Transverse colon (tissue), 4 donors: Measurements from ENCODE around the gene DCAF12. TPM values are rescaled to one million over a fixed set of nuclear protein-coding genes. Genes with fewer than 3 reads are reported as not detected.

ENCODE experiments used
- DNase-seq: peaks from one replicate; pipeline ENCODE4 v3.0.0-alpha.2; 2019
- H3K27ac ChIP-seq, 4 donors: fragments of 200-600 bp; sonication (generic); 2 replicates each; pipeline ENCODE4 v1.5.1; 2016 to 2018; ENCODE audit warnings: inconsistent platforms in 4 of 4
- H3K27me3 ChIP-seq: fragments of 200-600 bp; sonication (generic); 2 replicates; pipeline ENCODE4 v1.5.1; 2017; ENCODE audit warnings: inconsistent platforms
- H3K36me3 ChIP-seq, 4 donors: fragments of 200-600 bp; sonication (generic); 2 replicates each; pipeline ENCODE4 v1.5.1; 2017 to 2019; ENCODE audit warnings: inconsistent platforms in 4 of 4
- H3K4me1 ChIP-seq, 4 donors: fragments of 200-600 bp; sonication (generic); 2 replicates each; pipeline ENCODE4 v1.5.1; 2017 to 2020; ENCODE audit warnings: inconsistent platforms in 4 of 4
- H3K4me3 ChIP-seq, 4 donors: fragments of 200-600 bp; sonication (generic); 1 replicate in 1 of 4; 2 replicates in 3 of 4; pipeline versions ENCODE4 v1.5.1 to v1.6.1; 2017 to 2019; ENCODE audit warnings: inconsistent platforms in 4 of 4
- H3K9me3 ChIP-seq, 2 donors: fragments of 200-600 bp; sonication (generic); 2 replicates each; pipeline ENCODE4 v1.5.1; 2017 to 2019; ENCODE audit warnings: inconsistent platforms in 2 of 2
- EP300 ChIP-seq: sonication (generic); formaldehyde crosslinking; IDR thresholded peaks from one replicate; pipeline ENCODE4 v1.6.1; 2017; ENCODE audit warnings: antibody characterized with exemption, low read depth
- POLR2A ChIP-seq: fragments of 450-650 bp; IDR thresholded peaks from one replicate; pipeline ENCODE4 v1.6.1; 2016; ENCODE audit warnings: antibody characterized with exemption, mild to moderate bottlenecking, moderate library complexity
- POLR2AphosphoS5 ChIP-seq, 3 donors: sonication (generic); formaldehyde crosslinking; IDR thresholded peaks; one replicate each; pipeline ENCODE4 v1.6.1; 2016; ENCODE audit warnings: antibody characterized with exemption in 3 of 3
- WGBS, 2 donors: methylation state at CpG; one replicate each; pipeline ENCODE4 v1.1.5; 2018; ENCODE audit warnings: low coverage in 1 of 2; 5-methylcytosine and 5-hydroxymethylcytosine counted together
- in situ Hi-C, 4 donors: fragments of 200-750 bp; cut with MboI; loops; one replicate each; pipeline versions ENCODE4 v1.15.0 to v1.15.1; 2017; ENCODE audit warnings: low sequenced_read_pairs in 3 of 4, low pct_ligation_motif_present in 1 of 4, low pct_unique_long_range_greater_than_20kb in 1 of 4
- intact Hi-C: fragments of 100-400 bp; cut with DNase I; formaldehyde crosslinking; loops from one replicate; pipeline ENCODE4 v1.15.1; 2023; ENCODE audit warnings: low total_unique reads
- total RNA-seq, 4 donors: library from RNA; depleted of rRNA; stranded (reverse); fragments of >200 nt; gene quantifications; one replicate each; pipeline ENCODE4 v1.1.0, GENCODE V29; 2016
- TF ChIP-seq, protein P1 (sequence below), 5 experiments: fragments of 200-600 bp in 3 of 5; fragments of 450-650 bp in 2 of 5; sonication (generic) in 3 of 5; IDR thresholded peaks; 1 replicate in 2 of 5; 2 replicates in 3 of 5; pipeline ENCODE4 v1.5.1; 2016 to 2017; ENCODE audit warnings: antibody characterized with exemption in 5 of 5, inconsistent platforms in 3 of 5, mild to moderate bottlenecking in 2 of 5, moderate library complexity in 1 of 5

DCAF12 gene
- total RNA-seq, 4 donors from 2014 or later, result 22.1 to 29.7 (median 26.3) TPM

DNA sequence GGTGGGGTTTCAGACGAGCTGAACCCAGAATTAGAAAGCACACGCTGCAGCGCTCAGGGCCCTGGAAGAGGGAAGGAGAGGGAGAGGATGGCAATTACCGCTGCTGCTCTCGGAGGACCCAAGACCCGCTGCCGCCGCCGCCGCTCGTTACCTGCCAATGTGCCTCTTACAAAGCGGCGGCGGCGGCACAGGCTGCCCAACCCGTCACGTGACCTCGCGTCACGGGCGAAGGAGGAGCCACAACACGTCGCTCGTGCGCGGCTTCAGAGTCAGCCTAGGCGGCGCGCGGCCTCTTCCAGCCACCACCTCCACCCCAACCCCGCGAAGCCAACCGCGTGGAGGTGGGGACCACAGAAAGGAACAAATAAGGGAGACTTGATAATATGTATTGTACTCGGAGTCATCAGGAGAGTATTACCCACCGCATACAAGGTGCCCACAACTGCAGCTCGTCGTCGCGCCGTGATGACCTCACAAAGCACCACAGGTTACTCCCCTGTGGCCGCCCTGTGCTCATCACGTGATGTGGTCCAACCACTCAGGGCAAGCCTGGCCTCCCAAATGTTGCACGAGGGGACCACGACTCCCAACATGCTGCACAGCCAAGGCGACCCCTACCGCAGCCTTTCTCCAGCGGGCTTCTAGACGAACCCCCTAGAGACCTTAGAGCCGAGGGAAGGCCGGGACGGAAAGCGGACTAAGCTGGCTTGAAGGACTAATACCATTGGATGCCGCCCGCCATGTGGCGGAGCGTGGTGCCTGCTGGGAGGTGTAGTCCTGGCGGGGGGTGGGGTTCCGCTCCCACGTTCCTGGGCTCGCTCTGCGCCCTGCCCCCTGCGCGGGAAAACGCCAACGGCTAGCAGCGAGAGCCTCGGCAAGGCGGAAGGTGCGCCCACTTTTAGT lies 77.5 kb downstream of the DCAF12 start, which contains the start of gene UBAP2:
Gene UBAP2, minus strand, starts transcription at position 161 of the 903 bp plus-strand sequence. CDS start 31,739 bp downstream, outside the sequence.
- Histone ChIP-seq H3K36me3 (no peaks in the 10 kb centered on the region), H3K4me3 (peak within 1 kb of the TSS; percentile 66 to 89 (median 75)), H3K27me3 (no peaks in the 10 kb centered on the region), H3K27ac (peak within 1 kb of the TSS; percentile 92 to 96 (median 96)), H3K9me3 (no peaks in the 10 kb centered on the region), H3K4me1 (peaks cover 9 to 31% (median 27%) of the 10 kb centered on the region in 4 donors)
- TF ChIP-seq EP300 (no peak), POLR2A (peak; percentile 98), POLR2AphosphoS5 (IDR thresholded peaks at IDR 0.05) (peak; percentile 96 to 97 (median 97))
- TF ChIP-seq, protein P1, sequence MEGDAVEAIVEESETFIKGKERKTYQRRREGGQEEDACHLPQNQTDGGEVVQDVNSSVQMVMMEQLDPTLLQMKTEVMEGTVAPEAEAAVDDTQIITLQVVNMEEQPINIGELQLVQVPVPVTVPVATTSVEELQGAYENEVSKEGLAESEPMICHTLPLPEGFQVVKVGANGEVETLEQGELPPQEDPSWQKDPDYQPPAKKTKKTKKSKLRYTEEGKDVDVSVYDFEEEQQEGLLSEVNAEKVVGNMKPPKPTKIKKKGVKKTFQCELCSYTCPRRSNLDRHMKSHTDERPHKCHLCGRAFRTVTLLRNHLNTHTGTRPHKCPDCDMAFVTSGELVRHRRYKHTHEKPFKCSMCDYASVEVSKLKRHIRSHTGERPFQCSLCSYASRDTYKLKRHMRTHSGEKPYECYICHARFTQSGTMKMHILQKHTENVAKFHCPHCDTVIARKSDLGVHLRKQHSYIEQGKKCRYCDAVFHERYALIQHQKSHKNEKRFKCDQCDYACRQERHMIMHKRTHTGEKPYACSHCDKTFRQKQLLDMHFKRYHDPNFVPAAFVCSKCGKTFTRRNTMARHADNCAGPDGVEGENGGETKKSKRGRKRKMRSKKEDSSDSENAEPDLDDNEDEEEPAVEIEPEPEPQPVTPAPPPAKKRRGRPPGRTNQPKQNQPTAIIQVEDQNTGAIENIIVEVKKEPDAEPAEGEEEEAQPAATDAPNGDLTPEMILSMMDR (IDR thresholded peaks at IDR 0.05), result peak in 1 of 5 experiments; percentile 30
- peak; percentile 98 for DNase-seq
- intact Hi-C loops (no loop called here), in situ Hi-C loops (no loop called here)
- 0% methylated on average over 58 of the region's 70 CpGs; no CpG with 5 or more reads in 1 of the 2 donors for WGBS, 2 donors

DNA sequence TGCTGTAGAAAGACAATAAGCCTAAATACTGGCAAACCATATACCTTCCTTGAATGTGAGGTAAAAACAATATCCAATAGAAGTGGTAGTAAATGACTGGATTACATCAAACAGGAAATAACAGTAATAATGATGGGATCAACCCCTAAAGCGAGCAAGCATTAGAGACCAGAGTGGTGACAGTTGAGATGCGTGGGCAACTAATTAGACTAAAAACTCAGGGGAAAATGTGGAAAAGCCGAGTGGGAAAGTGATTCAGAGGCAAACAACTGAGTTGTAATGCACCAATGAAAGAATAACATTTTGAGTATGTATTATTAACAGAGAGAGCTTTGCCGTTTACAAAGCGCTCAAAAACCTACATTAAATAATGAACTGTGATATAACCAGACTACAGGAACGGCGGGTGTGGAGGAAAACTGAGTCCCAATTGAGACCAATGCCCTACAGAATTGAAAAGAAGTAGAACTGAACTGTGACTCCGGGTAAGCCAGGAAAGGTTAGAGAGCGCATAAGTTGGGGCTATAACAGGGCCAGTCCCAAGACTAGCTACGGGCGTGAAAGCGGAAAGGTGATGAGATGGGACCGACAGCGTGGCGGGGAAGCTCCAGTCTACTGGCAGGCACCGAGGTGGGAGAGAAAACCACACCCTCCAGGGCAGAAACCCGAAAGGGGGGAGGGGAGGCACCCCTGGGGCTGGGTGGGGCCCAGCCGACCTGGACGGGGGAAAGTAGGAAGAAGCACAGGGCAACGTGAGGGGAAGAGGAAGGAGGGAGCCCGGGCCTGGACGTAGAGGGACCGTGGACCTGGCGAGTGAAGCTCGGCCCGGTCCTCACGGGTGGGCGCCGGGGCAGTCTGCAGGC lies 78.4 kb downstream of the DCAF12 start:
- H3K36me3 ChIP-seq, result no peaks in the 10 kb centered on the region
- peaks cover 9 to 31% (median 27%) of the 10 kb centered on the region in 4 donors for H3K4me1 ChIP-seq
- peak overlapping the region; percentile 66 to 89 (median 75) for H3K4me3 ChIP-seq
- TF ChIP-seq POLR2A (no peak), POLR2AphosphoS5 (IDR thresholded peaks at IDR 0.05) (no peak), EP300 (no peak)
- TF ChIP-seq, protein P1 (IDR thresholded peaks at IDR 0.05), result no peak
- 0 to 1% methylated on average over 21 to 29 of the region's 29 CpGs for WGBS, 2 donors
- intact Hi-C loops, result no loop called here
- peak; percentile 69 for DNase-seq
- peak overlapping the region; percentile 92 to 96 (median 96) for H3K27ac ChIP-seq
- in situ Hi-C loops, result no loop called here
- no peaks in the 10 kb centered on the region for H3K27me3 ChIP-seq
- H3K9me3 ChIP-seq, result no peaks in the 10 kb centered on the region

GRCh38 chr9:34046784-34047379 lies 79.6 kb downstream of the DCAF12 start:
- H3K27ac ChIP-seq, result peak overlapping the region; percentile 63 to 96 (median 94)
- H3K36me3 ChIP-seq, result no peaks in the 10 kb centered on the region
- intact Hi-C loops, result no loop called here
- TF ChIP-seq EP300 (no peak), POLR2A (peak; percentile 60), POLR2AphosphoS5 (IDR thresholded peaks at IDR 0.05) (peak in 2 of 3 donors; percentile 48 to 58)
- TF ChIP-seq, protein P1 (IDR thresholded peaks at IDR 0.05), result peak in 1 of 5 experiments; percentile 9
- peak; percentile 25 for DNase-seq
- H3K4me1 ChIP-seq, result peaks cover 9 to 31% (median 27%) of the 10 kb centered on the region in 4 donors
- WGBS, 2 donors, result 29 to 43% methylated on average over 1 to 5 of the region's 5 CpGs
- H3K27me3 ChIP-seq, result no peaks in the 10 kb centered on the region
- in situ Hi-C loops, result no loop called here
- H3K4me3 ChIP-seq, result peak overlapping the region in 3 of 4 donors; percentile 75 to 89 (median 75)
- no peaks in the 10 kb centered on the region for H3K9me3 ChIP-seq
